CD4-positive, alpha-beta T cell treated with Interleukin-6 at 100 ng/mL for 8 hours (primary cell): ENCODE results near the gene CORO1C.

Source experiments
- DNase-seq: peaks from one replicate; pipeline ENCODE4 v3.0.0-alpha.2; 2020; ENCODE audit warnings: mixed read lengths, low spot score

The CORO1C gene

DNA sequence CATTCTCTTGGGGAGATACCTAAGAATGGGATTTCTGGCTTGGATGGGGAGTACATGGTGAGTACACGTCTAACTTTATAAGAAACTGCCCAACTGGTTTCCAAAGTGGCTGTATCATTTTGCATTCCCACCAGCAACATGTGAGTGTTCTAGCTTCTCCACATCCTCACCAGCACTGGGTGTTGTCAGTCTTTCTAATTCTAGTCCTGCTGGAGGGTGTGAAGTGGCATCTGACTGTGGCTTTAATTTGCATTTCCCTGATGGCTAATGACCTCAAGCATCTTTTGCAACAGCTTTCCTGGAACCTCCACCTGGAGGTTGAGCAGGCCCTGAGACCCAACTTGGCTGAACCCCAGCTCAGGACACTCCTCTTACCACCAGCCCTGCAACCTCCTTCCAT is 115.4 kb downstream of the CORO1C start:
- DNase-seq = no peak

DNA sequence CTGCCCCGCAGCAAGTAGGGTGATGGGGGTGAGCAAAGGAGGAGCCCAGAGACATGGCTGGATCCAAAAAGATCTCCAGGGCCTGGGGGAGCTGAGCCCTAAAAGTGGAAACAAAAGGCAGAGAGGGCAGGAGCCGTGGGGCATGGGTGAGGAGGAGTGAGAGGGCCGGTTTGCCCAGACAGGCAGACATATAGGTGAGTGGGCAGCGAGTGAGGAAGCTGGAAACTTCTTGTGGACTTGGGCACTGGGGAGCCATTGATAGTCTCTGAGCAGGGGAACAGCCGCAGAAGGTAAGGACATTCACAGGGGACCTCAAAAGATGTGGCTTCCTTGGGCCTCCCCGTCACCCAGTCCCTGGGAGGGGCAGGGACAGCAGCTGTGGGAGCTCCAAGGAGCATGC is 116.7 kb downstream of the CORO1C start:
- DNase-seq = no peak

DNA sequence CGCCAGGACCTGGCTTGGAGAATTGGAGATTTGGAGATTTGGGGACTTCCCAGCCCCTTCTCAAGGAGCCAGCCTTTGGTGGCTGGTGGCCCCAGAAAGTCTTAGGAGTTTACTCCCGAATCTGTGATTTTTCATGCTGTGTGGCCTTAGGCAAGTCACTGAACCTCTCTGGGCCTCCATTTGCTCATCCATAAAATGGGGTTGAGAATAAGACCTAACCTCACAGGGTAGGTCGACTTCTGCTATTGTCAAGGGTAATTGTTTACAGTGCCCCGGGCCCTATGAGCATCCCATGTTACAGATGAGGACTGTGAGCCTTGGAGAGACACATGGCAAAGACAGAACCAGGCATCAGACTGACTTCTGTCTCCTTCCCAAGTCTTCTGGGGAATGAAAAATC is 117.3 kb downstream of the CORO1C start:
- no peak for DNase-seq

DNA sequence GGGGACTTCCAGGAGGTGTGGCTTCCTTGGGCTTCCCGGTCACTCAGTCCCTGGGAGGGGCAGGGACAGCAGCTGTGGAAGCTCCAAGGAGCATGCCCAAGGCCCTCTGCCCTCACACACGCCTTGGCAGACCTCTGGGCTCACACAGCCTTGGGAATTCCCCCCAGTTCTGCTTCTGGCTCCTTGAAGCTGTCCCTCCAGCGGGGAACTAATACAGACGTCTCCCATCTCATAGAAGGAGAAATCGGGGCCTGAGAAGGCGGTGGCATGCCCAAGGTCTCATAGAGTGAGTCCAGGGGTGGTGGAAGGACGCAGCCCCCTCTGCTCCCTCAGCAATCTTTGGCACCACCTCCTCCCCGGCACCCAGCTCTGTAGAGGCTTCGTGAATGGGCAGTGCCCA is 117.8 kb downstream of the CORO1C start:
- no peak for DNase-seq

DNA sequence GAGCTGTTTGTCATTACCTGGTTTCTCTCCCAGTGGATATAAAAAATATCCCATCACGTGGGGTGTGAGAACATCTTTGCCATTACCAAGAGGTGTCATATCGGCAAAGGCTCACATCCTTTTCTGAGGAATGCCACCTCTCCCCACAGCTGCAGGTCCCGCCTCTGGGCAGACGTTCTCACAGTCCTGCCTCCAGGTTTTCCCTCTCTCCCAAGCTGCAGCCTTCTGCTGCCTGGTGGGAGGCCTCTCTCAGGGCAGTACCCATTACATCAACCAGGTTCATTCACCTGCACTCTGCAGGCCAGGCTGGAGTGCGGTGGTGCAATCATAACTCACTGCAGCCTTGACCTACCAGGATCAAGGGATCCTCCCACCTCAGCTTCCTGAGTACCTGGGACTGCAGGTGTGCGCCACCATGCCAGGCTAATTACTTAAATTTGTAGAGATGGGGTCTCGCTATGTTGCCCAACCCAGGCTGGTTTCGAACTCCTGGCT is 118.5 kb downstream of the CORO1C start:
- no peak for DNase-seq

DNA sequence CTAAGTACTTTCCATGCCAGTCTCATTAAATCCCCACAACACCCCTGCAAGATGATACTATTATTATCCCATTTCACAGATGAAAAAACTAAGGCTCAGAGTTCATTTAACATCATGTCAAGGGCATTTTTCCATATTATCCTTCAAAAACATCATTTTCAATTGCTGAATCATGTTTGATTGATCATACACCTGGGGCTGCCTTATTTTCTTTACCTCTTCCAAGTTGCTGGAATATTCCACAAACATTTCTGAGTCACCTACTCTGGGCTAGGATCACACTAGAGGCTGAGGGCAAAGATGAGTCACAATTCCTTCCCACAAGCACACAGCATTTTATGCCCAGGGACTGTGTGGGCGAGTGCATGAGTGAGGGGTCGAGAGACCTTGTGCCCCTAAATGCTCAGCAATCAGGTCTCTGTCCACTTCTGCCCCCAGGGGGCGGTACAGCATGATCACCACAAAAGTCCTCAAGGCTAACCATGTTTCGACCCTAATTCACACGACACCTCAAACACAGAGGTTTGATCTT is 119.4 kb downstream of the CORO1C start:
- peak; percentile 34 for DNase-seq

DNA sequence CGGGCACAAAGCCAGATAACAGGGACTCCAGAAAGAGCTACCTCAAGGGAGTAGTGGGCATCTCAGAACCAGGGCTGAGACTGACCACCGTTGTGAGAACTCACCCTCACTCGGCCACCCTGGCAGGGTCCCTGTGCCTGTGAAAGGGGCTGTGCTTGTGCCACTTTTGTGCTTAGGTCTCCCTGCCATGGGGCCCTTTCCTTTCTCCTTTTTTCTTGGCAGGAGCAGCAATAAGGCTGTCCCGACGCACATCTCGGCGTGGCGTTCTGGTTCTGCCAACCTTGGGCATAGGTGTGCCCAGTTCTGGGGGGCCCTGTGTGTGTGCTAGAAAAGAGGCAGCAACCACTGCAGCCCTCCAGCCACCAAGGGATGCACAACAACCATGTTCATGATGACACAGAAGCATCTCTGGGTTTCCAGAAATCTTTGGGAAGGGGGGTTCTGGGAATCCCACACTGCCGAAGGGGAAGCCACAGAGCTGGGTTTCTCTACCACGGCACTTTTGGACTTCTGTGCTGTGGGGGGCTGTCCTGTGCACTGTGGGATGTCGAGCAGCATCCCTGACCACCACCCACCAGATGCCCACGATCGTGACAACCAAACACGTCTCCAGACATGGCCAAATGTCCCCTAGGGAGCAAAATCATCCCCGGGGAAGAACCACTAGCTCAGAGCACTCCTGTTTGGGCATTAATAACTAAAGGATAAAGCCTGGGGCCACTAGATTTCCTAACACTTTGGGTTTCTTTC is 120.3 kb downstream of the CORO1C start:
- DNase-seq = no peak

DNA sequence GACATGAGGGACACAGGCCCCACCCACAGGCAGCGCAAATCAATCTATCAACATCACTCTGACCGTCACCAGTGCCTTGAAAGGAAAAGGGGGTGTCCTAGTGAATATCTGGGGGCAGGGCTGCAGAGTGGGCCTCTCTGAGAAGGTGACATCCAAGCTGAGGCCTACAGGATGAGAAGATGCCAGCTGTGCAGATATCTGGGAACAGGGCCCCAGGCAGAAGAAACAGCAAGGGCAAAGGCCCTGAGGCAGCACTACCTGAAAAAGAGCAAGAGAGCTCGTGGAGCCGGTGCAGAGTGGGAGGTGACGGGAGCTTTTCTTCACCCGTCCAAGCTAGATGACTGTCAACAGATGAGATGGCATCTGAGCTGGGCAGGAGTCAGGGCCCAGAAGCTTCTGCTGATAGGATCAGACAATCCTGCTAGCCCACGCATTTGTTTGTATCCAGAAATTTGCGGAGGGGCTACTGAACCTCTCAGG is 120.9 kb downstream of the CORO1C start:
- DNase-seq = no peak

DNA sequence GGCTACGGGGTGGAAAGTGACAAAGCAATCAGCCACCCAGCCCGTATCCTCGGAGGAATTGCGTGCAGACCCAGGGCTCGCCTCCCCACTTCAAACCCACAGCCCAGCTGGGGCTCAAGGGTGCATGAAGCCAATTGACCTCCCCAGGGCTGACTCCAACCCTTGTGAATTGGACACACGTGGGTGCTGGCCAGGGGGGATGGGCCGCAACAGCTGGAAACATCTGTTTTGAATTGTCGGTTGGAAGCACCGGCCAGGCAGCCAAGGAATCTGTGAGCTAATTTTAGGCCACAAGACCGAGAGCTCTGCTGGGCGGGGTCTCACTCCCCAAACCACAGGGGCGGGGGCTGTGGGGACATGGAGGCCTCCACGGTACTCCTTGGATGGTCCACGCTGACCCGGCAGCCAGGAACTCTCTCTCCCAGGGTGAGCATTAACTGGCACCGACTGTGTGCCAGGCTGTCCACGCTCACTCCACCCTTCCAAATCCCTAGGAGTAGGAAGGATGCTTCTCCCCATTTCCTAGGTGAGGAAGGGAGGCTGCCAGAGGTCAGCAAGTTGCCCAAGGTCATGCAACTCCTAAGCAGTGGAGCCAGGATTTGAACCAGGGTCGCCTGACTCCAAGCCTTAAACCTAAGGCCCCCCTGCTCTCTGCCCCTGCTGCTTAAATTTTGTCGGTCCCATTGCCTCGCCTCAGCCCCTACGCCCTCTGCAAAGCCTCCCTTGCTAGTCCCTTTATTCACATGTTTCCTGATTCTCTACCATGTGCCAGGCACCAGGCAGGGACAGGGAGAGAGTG is 121.6 kb downstream of the CORO1C start:
- no peak for DNase-seq

DNA sequence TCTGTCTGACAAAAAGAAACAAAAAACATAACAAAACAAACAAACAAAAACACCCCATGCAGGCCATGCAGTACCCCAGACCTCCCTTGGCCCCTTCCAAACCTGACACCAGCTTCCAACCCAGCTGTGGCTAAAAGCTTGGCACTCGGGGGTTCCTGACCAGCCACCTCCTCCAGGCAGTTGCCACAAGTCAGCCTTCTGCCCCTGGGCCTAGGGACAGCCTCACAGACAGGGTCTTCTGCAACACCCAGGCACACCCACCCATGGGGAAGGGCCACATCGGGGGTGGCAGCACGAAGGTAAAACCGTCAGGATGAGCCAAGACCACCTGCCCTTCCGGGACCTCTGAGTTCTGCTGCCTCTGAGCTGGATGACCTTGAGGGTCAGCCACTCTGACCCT is 122.7 kb downstream of the CORO1C start:
- DNase-seq = no peak

DNA sequence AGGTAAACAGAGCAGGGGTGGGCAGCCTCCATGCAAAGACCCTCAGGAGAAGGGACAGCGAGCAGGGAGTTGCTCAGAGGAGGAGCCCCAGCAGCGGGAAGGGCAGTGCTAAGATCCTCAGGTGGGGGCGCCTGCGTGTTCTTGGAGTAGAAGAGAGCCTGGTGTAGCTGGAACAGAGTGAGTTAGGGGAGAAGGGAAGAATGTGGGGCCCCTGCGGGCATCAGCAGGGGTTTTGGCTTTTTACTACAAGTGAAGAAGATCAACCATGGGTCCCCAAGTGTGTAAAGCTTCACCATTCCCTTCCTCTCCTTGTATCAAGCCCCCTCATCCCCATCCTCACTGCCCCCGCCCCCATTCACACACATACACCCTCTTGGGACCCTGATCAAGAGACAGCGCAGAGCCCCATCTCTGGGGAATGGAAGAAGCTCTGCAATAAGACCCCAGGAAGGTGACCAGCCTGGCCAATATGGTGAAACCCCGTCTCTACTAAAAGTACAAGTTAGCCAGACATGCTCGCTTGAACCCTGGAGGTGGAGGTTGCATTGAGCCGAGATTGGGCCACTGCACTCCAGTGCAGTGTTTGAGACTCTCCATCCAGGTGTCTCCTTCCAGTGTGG is 123.2 kb downstream of the CORO1C start:
- DNase-seq = no peak

DNA sequence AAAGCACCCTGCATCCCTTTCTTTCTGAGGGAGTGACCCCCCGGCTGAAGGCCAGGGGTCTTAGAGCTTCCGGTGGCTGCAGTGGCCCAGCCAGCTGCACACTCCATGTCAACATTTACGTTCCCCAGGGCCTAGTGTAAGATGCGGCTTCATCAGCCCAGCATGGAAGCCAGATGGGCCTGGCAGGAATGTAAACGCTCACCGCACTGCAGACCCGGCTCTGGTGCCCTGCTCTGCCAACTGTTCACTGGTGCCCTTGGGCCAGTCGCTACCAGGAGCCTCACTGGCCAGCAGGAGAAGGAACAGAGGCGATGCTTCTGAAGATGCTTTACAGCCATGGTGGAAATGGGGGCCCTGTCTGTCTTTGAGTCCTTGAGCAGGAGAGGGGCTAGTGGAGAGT is 124.8 kb downstream of the CORO1C start:
- no peak for DNase-seq

DNA sequence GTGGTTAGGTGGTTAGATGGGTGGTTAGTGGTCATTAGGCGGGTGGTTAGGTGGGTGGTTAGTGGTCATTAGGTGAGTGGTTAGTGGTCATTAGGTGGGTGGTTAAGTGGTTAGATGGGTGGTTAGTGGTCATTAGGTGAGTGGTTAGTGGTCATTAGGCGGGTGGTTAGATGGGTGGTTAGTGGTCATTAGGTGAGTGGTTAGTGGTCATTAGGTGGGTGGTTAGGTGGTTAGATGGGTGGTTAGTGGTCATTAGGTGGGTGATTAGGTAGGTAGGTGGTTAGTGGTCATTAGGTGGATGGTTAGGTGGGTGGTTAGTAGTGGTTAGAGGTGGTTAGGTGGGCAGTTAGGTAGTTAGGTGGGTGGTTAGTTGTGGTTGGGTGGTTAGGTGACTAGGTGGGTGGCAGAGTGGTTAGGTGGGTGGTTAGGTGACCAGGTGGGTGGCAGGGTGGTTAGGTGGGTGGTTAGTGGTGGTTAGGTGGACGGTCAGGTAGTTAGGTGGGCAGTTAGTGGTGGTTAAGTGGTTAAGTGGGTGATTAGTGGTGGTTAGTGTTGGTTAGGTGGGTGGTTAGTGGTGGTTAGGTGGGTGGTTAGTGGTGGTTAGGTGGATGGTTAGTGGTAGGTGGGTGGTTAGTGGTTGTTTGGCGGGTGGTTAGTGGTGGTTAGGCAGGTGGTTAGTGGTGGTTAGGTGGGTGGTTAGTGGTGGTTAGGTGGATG is 125.5 kb downstream of the CORO1C start:
- DNase-seq = no peak

DNA sequence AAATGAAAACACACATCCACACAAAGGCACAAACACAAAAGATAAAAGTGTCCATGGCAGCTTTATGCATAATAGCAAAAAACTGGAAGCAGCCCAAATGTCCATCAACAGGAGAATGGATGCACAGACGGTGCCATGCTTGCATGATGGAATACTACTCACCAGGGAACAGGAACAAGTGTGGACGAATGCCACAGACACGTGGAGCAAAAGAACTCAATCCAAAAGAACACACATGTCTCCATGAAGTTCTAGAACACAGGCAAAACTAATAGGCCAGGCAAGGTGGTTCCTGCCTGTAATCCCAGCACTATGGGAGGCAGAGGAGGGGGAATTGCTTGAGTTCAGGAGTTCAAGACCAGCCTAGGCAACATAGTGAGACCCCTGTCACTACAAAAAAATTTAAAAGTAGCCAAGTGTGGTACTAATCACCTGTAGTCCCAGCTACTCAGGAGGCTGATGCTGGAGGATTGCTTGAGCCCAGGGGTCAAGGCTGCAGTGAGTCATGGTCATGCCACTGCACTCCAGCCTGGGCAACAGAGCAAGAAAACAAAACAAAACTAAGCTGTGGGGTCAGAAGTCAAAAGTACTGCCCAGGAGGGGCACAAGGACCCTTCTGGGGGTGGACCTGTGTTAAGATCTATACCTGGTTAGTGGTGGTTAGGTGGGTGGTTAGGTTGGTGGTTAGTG is 126.2 kb downstream of the CORO1C start:
- no peak for DNase-seq

DNA sequence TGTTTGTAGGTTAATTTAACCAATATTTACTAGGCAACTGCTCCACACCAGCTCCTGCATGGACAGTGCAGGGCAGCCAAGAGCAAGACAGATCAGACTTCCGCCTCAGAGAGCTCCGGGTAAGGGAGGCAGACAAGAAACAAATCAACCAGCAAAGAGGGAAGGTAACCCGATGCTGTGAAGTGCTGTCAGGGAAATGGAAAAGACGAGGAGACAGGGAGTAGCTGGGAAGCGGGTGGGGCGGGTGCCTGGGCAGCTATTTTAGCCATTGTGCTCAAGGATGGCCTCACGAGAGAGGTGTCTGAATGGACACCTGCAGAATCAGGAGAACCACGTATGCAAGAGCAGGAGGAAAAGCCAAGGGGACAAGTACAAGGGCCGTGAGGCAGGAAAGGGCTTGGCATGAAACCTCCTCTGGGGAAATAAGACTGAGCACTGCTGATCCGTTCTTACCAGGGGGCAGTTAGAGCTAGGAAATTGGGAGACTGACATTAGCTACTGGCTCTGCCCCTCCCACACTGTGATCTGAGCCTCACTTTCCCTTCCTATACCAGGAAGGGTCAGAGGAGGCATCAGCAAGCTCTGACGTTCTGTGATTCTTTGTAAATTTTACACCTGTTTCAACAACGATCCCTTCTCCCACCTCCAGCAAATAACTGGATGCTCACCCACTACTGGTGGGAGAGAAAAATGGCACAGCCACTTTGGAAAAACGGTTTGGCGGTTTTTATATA is 126.9 kb downstream of the CORO1C start:
- no peak for DNase-seq

DNA sequence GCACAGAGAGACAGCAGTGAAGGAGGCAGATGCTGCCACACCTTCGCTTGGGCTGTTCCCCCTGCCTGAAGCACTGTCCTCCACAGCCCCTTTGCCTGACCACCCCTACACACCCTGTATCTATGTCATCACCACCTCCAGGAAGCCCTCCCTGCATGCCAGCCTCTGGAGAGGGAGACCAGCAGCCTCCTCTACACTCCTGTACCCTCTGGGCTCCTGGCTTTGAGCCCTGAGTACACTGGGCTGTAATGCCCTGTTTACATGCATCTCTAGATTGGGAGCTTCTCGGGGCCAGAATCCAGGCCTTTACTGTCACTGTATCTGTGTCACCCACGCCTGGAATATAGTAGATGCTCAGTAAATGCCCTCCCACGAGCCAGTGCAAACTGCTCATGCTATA is 127.6 kb downstream of the CORO1C start:
- no peak for DNase-seq

DNA sequence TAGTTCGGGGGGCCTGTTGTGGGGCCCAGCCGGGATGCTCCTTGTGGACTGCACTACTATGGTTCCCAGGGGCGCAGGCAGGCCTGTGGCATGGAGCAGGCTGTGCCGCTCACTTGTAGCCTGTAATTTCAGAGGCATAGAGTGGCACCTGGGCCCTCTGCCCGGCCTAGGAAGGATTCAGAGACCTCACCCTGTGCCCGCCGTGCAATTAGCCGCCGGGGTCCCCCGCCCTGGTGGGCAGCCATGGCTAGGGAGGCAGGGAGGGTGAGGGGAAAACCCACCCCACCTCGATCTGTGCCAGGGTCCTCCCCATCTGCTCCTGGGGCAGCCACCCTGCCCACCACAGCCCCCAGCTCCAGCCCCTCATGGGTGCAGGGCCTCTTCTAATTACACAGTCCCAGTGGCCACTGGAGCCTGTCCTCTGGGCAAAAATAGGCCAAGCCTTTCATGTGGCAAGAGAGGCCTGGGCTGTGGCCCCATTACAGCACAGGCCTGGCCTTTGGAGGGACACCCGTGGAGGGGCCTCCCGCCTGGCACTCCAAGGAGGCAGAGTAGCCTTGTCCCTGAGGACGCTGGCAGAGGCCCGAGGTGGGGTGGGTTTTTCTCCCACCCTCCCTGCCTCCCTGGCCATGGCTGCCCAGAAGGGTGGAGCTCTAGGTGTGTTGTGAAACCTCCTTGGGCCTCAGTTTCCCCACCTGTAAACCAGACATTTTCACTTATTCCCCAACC is 128.2 kb downstream of the CORO1C start:
- no peak for DNase-seq

DNA sequence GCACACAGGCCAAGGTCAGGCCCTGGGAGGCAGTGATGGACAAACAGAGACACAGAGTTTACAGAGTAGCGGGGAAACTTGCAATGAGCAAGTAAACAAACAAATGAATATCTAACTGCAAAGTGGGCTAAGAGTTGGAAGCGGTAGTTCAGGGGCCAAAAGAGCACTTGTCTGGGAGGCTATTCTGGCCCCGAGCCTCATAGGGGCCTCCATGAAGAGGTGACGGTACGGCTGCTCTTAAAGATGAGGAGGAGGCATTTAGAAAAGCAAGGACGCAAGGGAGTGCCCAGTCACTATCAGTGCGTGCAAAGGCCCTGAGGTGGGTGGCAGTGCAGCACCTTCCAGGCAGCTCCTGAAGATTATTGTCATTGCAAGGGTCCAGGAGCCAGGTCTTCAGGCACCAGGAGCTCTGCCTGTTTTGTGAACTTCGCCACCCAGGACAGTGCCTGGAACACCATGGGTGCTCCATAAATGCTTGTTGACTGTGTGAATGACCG is 129.1 kb downstream of the CORO1C start:
- DNase-seq = no peak

DNA sequence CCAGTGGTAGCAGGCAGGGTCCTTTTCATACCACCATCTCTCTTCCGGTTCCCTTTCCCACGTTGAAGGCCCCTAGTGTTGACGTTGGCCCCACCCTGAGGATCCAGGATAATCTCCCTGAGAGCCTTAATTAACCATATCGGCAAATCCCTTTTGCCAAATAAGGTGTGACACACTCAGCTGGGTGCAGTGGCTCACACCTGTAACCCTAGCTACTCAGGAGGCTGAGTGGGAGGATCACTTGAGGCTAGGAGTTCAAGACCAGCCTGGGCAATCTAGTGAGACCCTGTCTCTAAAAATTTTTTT is 130.7 kb downstream of the CORO1C start:
- DNase-seq = no peak
